Measurements from ENCODE around the gene LYZ. TPM values are rescaled to one million over a fixed set of nuclear protein-coding genes. Genes with fewer than 3 reads are reported as not detected.

Gene LYZ
- polyA plus RNA-seq, 1 experiment = not detected

- no peak for DNase-seq (ENCODE audit: low read depth)
- Histone ChIP-seq H3K4me3 (ENCODE audit: low read depth, low read length) (no peak overlapping the region), H3K27me3 (ENCODE audit: control insufficient read depth, insufficient read depth, low read length) (peaks cover 5% of the 10 kb centered on the region; the same call in 1 of the 2 replicates), H3K36me3 (ENCODE audit: control insufficient read depth, insufficient read depth, low read length) (no peaks in the 10 kb centered on the region)
- TF ChIP-seq, protein P1, sequence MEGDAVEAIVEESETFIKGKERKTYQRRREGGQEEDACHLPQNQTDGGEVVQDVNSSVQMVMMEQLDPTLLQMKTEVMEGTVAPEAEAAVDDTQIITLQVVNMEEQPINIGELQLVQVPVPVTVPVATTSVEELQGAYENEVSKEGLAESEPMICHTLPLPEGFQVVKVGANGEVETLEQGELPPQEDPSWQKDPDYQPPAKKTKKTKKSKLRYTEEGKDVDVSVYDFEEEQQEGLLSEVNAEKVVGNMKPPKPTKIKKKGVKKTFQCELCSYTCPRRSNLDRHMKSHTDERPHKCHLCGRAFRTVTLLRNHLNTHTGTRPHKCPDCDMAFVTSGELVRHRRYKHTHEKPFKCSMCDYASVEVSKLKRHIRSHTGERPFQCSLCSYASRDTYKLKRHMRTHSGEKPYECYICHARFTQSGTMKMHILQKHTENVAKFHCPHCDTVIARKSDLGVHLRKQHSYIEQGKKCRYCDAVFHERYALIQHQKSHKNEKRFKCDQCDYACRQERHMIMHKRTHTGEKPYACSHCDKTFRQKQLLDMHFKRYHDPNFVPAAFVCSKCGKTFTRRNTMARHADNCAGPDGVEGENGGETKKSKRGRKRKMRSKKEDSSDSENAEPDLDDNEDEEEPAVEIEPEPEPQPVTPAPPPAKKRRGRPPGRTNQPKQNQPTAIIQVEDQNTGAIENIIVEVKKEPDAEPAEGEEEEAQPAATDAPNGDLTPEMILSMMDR (IDR thresholded peaks at IDR 0.05; ENCODE audit: insufficient read depth, low read depth, low read length) = no peak
- ChIA-PET POLR2A (no interaction called here), CTCF (no interaction called here)
Observed at GRCh38 chr12:69345742-69346141, 2.4 kb upstream of the LYZ start.

DNA sequence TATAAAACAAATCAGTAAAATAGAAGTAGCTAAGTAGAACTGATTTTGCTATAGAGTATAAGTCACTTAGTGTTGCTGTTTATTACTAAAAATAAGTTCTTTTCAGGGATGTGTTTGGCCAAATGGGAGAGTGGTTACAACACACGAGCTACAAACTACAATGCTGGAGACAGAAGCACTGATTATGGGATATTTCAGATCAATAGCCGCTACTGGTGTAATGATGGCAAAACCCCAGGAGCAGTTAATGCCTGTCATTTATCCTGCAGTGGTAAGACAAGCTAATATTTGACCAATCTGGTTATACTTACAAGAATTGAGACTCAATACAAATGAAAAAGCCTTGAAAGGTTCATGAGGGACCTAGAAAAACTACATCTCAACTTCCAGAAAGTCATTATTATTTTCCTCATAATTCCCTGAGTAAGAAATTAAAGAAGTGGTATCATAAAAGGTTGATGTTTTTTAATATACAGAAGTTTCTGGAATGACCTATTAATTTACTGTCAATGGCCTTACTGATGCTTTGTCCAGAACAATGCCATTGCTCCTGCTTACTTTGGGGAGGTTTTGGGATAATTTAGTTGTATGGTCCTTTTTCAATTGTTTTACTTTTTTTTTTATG lies 1.9 kb downstream of the LYZ start:
- no peaks in the 10 kb centered on the region for H3K27me3 ChIP-seq (ENCODE audit: control insufficient read depth, insufficient read depth, low read length)
- no peak overlapping the region for H3K4me3 ChIP-seq (ENCODE audit: low read depth, low read length)
- no peak for DNase-seq (ENCODE audit: low read depth)
- ChIA-PET CTCF (interaction anchor here (0.7 to 1.8 kb wide), 2 partner anchors 8 to 12 kb away, joined by 3 to 6 read pairs; no protein-coding TSS in a partner anchor), POLR2A (no interaction called here)
- TF ChIP-seq, protein P1 (IDR thresholded peaks at IDR 0.05; ENCODE audit: insufficient read depth, low read depth, low read length) = no peak
- no peaks in the 10 kb centered on the region for H3K36me3 ChIP-seq (ENCODE audit: control insufficient read depth, insufficient read depth, low read length)

DNA sequence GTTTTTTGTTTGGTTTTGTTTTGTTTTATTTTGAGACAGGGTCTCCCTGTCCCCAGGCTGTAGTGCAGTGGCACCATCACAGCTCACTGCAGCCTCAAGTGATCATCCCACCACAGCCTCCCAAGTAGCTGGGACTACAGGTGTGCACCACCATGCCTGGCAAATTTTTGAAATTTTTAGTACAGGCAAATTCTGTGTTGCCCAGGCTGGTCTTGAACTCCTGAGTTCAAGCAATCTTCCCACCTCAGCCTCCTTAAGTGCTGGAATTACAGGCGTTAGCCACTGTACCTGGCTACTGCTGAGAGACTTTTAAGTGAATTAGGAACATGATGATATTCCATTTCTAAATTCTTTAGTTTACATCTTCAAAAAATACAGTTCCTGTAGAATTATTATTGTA lies 2.6 kb downstream of the LYZ start:
- ChIA-PET POLR2A (no interaction called here), CTCF (no interaction called here)

DNA sequence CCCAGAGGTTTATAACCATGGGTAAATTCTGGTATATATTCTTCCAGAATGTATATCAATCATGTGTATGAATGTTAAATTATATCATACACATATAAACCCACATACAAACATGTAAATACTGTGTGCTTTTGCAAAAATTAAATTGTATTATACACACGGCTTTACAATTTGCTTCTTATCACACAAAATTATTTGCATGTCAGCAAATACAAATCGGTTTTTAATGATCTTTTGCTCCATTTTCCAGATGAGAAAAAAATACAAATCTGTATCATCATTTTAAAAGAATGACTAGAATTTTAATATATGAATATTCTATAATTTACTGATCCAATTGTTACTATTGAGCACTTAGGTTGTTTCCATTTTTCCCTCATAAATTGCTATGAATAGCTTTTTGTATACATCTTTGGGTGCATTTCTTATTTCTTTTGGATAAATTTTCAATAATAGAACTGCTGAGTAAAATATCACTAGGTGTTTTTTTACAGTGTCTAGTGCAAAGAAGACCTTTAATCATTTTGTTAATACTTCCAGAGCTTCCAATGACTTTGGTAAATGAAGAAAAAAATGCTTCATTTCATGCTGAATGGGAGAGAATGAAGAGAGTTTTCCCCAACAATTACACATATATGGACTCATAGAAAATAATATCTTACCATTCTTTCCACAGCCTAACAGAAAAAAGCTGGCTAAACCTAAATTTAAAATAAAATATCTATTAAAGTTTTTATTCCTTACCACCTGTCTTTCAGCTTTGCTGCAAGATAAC lies 3.5 kb downstream of the LYZ start:
- Histone ChIP-seq H3K4me3 (ENCODE audit: low read depth, low read length) (no peak overlapping the region), H3K27me3 (ENCODE audit: control insufficient read depth, insufficient read depth, low read length) (no peaks in the 10 kb centered on the region), H3K36me3 (ENCODE audit: control insufficient read depth, insufficient read depth, low read length) (no peaks in the 10 kb centered on the region)
- DNase-seq (ENCODE audit: low read depth) = no peak
- POLR2A ChIA-PET = no interaction called here
- TF ChIP-seq, protein P1 (IDR thresholded peaks at IDR 0.05; ENCODE audit: insufficient read depth, low read depth, low read length) = no peak
- CTCF ChIA-PET = interaction anchor here (1.2 kb wide), 1 partner anchor 288 kb away, joined by 5 read pairs; no protein-coding TSS in a partner anchor

More for the DNA sequence above, 2.6 kb downstream of the LYZ start:
- H3K4me3 ChIP-seq (ENCODE audit: low read depth, low read length) = no peak overlapping the region
- DNase-seq (ENCODE audit: low read depth) = no peak
- no peaks in the 10 kb centered on the region for H3K27me3 ChIP-seq (ENCODE audit: control insufficient read depth, insufficient read depth, low read length)
- TF ChIP-seq, protein P1 (IDR thresholded peaks at IDR 0.05; ENCODE audit: insufficient read depth, low read depth, low read length) = no peak
- H3K36me3 ChIP-seq (ENCODE audit: control insufficient read depth, insufficient read depth, low read length) = no peaks in the 10 kb centered on the region

DNA sequence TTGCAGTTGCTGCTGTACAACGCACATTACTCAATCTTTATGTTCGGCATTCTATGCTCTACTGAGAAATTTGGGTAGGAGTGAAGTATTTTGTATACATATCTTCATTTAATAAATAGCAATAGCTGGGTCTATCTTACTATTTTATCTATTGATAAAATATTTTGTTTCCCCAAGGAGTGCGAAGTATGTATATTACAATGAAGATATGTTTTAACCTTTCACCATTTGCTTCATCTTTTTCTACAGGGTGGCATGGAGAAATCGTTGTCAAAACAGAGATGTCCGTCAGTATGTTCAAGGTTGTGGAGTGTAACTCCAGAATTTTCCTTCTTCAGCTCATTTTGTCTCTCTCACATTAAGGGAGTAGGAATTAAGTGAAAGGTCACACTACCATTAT lies 4.7 kb downstream of the LYZ start:
- CTCF ChIA-PET = no interaction called here
- no peak overlapping the region for H3K4me3 ChIP-seq (ENCODE audit: low read depth, low read length)
- H3K36me3 ChIP-seq (ENCODE audit: control insufficient read depth, insufficient read depth, low read length) = no peaks in the 10 kb centered on the region
- no peak for DNase-seq (ENCODE audit: low read depth)
- POLR2A ChIA-PET = no interaction called here
- TF ChIP-seq, protein P1 (IDR thresholded peaks at IDR 0.05; ENCODE audit: insufficient read depth, low read depth, low read length) = no peak
- no peaks in the 10 kb centered on the region for H3K27me3 ChIP-seq (ENCODE audit: control insufficient read depth, insufficient read depth, low read length)

Measured in BJ (cell line).